A673 (cell line): ENCODE data around the gene KIAA1549. TPM values are rescaled to one million over a fixed set of nuclear protein-coding genes. Genes with fewer than 3 reads are reported as not detected.

Experiments used
- BruUV-seq: library from RNA; stranded (reverse); fragments of 400-500 nt; replicated peaks from 2 replicates; lab custom pipeline; 2021; lab: Mats Ljungman, UMichigan
- CTCF ChIA-PET: fragments of 300-600 bp; sonication (Branson Sonifier 250); formaldehyde crosslinking; loops from one replicate; lab custom pipeline; 2022; ENCODE audit warnings: antibody characterized with exemption; lab: Charles Lee
- POLR2A ChIA-PET: fragments of 300-600 bp; sonication (Branson Sonifier 250); formaldehyde crosslinking; loops from one replicate; lab custom pipeline; 2022; ENCODE audit warnings: antibody characterized with exemption; ENCODE audit not compliant: low non-redundant PET; lab: Charles Lee
- DNase-seq: peaks from one replicate; pipeline ENCODE4 v3.0.0-alpha.2; 2015; ENCODE audit warnings: low spot score
- H3K27ac ChIP-seq: fragments of 200-600 bp; sonication (generic); 2 replicates; pipeline ENCODE4 v1.5.1; 2016; ENCODE audit warnings: mixed run types, low read depth, mild to moderate bottlenecking, mixed read lengths, antibody characterized with exemption, low read length; ENCODE audit not compliant: poor library complexity, severe bottlenecking
- H3K27me3 ChIP-seq: fragments of 200-600 bp; sonication (generic); replicated peaks from 2 replicates; pipeline ENCODE4 v1.6.1; 2017; ENCODE audit warnings: mixed run types, low read depth, mild to moderate bottlenecking, mixed read lengths, antibody characterized with exemption, low read length; ENCODE audit not compliant: insufficient read depth, poor library complexity
- H3K36me3 ChIP-seq: fragments of 200-600 bp; sonication (generic); 2 replicates; pipeline ENCODE4 v1.6.1; 2016; ENCODE audit warnings: mixed run types, mild to moderate bottlenecking, mixed read lengths, antibody characterized with exemption, low read length; ENCODE audit not compliant: insufficient read depth, poor library complexity, severe bottlenecking
- H3K4me1 ChIP-seq: fragments of 200-600 bp; sonication (generic); 2 replicates; pipeline ENCODE4 v1.6.1; 2017; ENCODE audit warnings: mixed run types, mild to moderate bottlenecking, mixed read lengths, antibody characterized with exemption, low read length; ENCODE audit not compliant: insufficient read depth, poor library complexity, severe bottlenecking
- H3K4me3 ChIP-seq: fragments of 200-600 bp; sonication (generic); 2 replicates; pipeline ENCODE4 v1.5.1; 2016; ENCODE audit warnings: low read depth, mixed run types, mild to moderate bottlenecking, mixed read lengths, low read length; ENCODE audit not compliant: poor library complexity, severe bottlenecking
- H3K9me3 ChIP-seq: fragments of 200-600 bp; sonication (generic); 2 replicates; pipeline ENCODE4 v1.6.1; 2016; ENCODE audit warnings: mixed run types, low read depth, mild to moderate bottlenecking, mixed read lengths, antibody characterized with exemption, low read length; ENCODE audit not compliant: poor library complexity, severe bottlenecking
- EZH2 ChIP-seq: fragments of 200-600 bp; sonication (generic); IDR thresholded peaks from 2 replicates; pipeline ENCODE4 v1.6.1; 2017; ENCODE audit warnings: borderline replicate concordance, low read depth, mild to moderate bottlenecking, mixed read lengths, antibody characterized with exemption, low read length; ENCODE audit not compliant: poor library complexity, severe bottlenecking
- intact Hi-C: fragments of 100-400 bp; cut with micrococcal nuclease; formaldehyde crosslinking; loops from one replicate; pipeline ENCODE4 v1.10.0; 2022; ENCODE audit not compliant: unreplicated experiment
- total RNA-seq: library from RNA; stranded (reverse); gene quantifications from 2 replicates; pipeline ENCODE4 v1.2.3, GENCODE V29; 2021
- TF ChIP-seq, protein P1 (sequence below): fragments of 300-800, 200-600 bp; sonication (generic); conservative IDR thresholded peaks from 2 replicates; pipeline ENCODE4 v1.5.1; 2017; ENCODE audit warnings: low read depth, mild to moderate bottlenecking, antibody characterized with exemption, low read length, moderate library complexity, mixed read lengths

KIAA1549 gene
- total RNA-seq, 1 experiment from 2014 or later = 2.5 TPM

GRCh38 chr7:138852469-138852868 is 128.7 kb downstream of the KIAA1549 start:
- ChIA-PET CTCF (no interaction called here), POLR2A (no interaction called here)
- Histone ChIP-seq H3K27me3 (no peaks in the 10 kb centered on the region), H3K36me3 (no peaks in the 10 kb centered on the region), H3K9me3 (no peaks in the 10 kb centered on the region), H3K27ac (no peak overlapping the region), H3K4me3 (no peak overlapping the region), H3K4me1 (no peaks in the 10 kb centered on the region)
- intact Hi-C loops = no loop called here
- BruUV-seq = no TSS peak
- no peak for TF ChIP-seq EZH2
- no peak for DNase-seq

GRCh38 chr7:138849701-138850100 is 131.5 kb downstream of the KIAA1549 start:
- H3K27ac ChIP-seq = no peak overlapping the region
- CTCF ChIA-PET = no interaction called here
- no peaks in the 10 kb centered on the region for H3K36me3 ChIP-seq
- no peaks in the 10 kb centered on the region for H3K9me3 ChIP-seq
- H3K4me1 ChIP-seq = no peaks in the 10 kb centered on the region
- POLR2A ChIA-PET = no interaction called here
- BruUV-seq = no TSS peak
- DNase-seq = no peak
- no peaks in the 10 kb centered on the region for H3K27me3 ChIP-seq
- no peak for TF ChIP-seq EZH2
- TF ChIP-seq, protein P1, sequence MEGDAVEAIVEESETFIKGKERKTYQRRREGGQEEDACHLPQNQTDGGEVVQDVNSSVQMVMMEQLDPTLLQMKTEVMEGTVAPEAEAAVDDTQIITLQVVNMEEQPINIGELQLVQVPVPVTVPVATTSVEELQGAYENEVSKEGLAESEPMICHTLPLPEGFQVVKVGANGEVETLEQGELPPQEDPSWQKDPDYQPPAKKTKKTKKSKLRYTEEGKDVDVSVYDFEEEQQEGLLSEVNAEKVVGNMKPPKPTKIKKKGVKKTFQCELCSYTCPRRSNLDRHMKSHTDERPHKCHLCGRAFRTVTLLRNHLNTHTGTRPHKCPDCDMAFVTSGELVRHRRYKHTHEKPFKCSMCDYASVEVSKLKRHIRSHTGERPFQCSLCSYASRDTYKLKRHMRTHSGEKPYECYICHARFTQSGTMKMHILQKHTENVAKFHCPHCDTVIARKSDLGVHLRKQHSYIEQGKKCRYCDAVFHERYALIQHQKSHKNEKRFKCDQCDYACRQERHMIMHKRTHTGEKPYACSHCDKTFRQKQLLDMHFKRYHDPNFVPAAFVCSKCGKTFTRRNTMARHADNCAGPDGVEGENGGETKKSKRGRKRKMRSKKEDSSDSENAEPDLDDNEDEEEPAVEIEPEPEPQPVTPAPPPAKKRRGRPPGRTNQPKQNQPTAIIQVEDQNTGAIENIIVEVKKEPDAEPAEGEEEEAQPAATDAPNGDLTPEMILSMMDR = no peak
- intact Hi-C loops = no loop called here
- no peak overlapping the region for H3K4me3 ChIP-seq

GRCh38 chr7:138848056-138848980 is 132.9 kb downstream of the KIAA1549 start:
- no peak for DNase-seq
- Histone ChIP-seq H3K36me3 (no peaks in the 10 kb centered on the region), H3K27ac (no peak overlapping the region)

GRCh38 chr7:138845711-138846110 is 135.5 kb downstream of the KIAA1549 start:
- Histone ChIP-seq H3K4me1 (no peaks in the 10 kb centered on the region), H3K4me3 (no peak overlapping the region), H3K27me3 (no peaks in the 10 kb centered on the region), H3K27ac (no peak overlapping the region), H3K36me3 (no peaks in the 10 kb centered on the region), H3K9me3 (no peaks in the 10 kb centered on the region)
- TF ChIP-seq EZH2 = no peak
- TF ChIP-seq, protein P1 = no peak
- intact Hi-C loops = no loop called here
- ChIA-PET POLR2A (no interaction called here), CTCF (no interaction called here)
- DNase-seq = no peak
- BruUV-seq = no TSS peak

More at GRCh38 chr7:138848056-138848980, 132.9 kb downstream of the KIAA1549 start:
- BruUV-seq = no TSS peak
- TF ChIP-seq EZH2 = no peak
- ChIA-PET CTCF (no interaction called here), POLR2A (no interaction called here)
- Histone ChIP-seq H3K27me3 (no peaks in the 10 kb centered on the region), H3K4me1 (no peaks in the 10 kb centered on the region), H3K4me3 (no peak overlapping the region), H3K9me3 (no peaks in the 10 kb centered on the region)
- intact Hi-C loops = no loop called here
